CMK (cell line): ENCODE results near the gene CFAP119.

ENCODE experiments used
- DNase-seq: peaks from one replicate; pipeline ENCODE4 v3.0.0-alpha.2; 2010; ENCODE audit warnings: low read depth

CFAP119 gene

DNA sequence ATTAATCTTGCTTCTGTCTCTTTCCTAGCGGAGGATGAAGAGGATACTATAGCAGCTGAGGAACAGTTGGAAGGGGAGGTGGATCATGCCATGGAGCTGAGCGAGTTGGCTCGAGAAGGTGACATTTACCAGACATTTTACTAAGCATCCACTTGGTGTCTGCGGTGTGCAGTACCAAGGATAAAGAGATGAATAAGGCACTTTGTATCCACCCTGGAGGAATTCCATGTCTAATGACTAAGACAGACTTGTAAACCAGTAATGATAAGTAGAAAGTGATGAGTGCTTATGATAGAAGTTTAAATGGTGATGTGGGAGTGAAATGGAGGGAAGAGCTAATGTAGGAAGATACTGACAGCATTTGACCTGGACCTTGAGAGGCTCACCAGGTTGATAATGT lies 50.9 kb downstream of the CFAP119 start:
- DNase-seq = no peak
